HFF-Myc (cell line): Measurements from ENCODE around the gene CRELD2.

Experiments used
- DNase-seq: peaks from one replicate; pipeline ENCODE4 v3.0.0-alpha.2; 2011; ENCODE audit warnings: low read depth; ENCODE audit errors: extremely low read depth
- H3K4me3 ChIP-seq: replicated peaks from 2 replicates; pipeline ENCODE4 v1.5.1; 2011; ENCODE audit warnings: low read depth, mild to moderate bottlenecking, control low read depth, low read length
- TF ChIP-seq, protein P1 (sequence below): IDR thresholded peaks from 2 replicates; pipeline ENCODE4 v1.5.1; 2012; ENCODE audit warnings: mild to moderate bottlenecking, low read depth, low read length, control low read depth; ENCODE audit errors: missing control alignments

Gene CRELD2

DNA sequence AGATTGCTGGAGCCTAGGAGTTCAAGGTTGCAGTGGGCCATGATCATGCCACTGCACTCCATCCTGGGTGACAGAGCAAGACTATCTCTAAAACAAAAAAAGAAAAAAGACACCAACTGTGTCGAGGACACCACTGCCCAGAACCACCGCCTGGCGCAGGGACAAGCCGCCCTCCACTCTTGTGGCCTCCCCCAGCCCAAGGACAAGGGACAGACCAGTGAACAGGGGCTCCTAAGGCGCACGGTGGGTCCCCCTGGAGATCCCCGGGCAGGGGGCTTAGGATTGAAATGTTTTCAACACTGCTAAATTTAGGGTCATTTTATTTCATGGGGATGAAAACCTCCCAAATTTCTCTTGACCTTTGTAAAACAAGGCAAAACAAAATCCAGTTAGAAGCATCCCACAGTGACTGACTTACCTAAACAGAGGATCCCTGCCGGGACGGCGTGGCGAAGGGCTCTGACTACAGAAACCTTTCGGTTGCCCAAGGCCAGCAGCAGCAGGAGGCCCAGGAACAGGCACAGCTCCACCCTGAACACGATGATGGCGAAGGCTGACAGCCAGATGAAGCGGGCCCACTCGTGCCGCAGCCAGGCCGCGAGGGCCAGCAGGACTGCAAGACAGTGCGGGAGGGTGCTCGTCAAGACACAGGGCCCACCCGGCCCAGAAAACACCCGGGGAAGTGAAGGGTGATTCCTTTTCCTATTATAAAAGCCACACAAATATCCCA lies 8.8 kb upstream of the CRELD2 start:
- H3K4me3 ChIP-seq, result no peak overlapping the region
- TF ChIP-seq, protein P1, sequence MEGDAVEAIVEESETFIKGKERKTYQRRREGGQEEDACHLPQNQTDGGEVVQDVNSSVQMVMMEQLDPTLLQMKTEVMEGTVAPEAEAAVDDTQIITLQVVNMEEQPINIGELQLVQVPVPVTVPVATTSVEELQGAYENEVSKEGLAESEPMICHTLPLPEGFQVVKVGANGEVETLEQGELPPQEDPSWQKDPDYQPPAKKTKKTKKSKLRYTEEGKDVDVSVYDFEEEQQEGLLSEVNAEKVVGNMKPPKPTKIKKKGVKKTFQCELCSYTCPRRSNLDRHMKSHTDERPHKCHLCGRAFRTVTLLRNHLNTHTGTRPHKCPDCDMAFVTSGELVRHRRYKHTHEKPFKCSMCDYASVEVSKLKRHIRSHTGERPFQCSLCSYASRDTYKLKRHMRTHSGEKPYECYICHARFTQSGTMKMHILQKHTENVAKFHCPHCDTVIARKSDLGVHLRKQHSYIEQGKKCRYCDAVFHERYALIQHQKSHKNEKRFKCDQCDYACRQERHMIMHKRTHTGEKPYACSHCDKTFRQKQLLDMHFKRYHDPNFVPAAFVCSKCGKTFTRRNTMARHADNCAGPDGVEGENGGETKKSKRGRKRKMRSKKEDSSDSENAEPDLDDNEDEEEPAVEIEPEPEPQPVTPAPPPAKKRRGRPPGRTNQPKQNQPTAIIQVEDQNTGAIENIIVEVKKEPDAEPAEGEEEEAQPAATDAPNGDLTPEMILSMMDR, result no peak

GRCh38 chr22:49910229-49911155 lies 7.9 kb upstream of the CRELD2 start:
- DNase-seq, result no peak
- no peak overlapping the region for H3K4me3 ChIP-seq
- TF ChIP-seq, protein P1, result no peak

More for the DNA sequence above, 8.8 kb upstream of the CRELD2 start:
- no peak for DNase-seq

- no peak for DNase-seq
- TF ChIP-seq, protein P1, result no peak
These were observed 6.4 kb upstream of the CRELD2 start for GRCh38 chr22:49911881-49912625.

GRCh38 chr22:49913026-49913425 lies 5.4 kb upstream of the CRELD2 start:
- no peak for DNase-seq
- no peak overlapping the region for H3K4me3 ChIP-seq
- TF ChIP-seq, protein P1, result no peak

More at GRCh38 chr22:49911881-49912625, 6.4 kb upstream of the CRELD2 start:
- H3K4me3 ChIP-seq, result no peak overlapping the region

DNA sequence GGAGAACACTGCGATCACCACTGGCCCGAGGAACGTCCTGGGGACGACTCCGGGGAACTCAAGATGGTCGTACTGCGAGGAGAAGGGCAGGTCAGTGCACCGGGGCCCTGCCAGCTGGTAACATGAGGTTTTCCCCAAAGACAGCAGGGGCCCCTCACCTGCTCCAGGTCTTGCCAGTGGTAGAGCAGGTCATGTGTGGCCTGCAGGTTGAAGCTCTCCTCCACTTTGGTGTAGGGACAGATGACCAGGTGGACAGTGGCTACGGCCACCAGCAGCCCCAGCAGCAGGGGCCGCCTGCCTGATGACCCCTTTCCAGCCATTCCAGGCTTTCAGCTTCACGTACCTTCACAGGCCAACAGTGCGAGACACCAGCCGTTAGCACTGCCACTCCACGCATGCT lies 5.0 kb upstream of the CRELD2 start:
- H3K4me3 ChIP-seq, result no peak overlapping the region
- TF ChIP-seq, protein P1, result no peak
- no peak for DNase-seq

- DNase-seq, result no peak
- TF ChIP-seq, protein P1, result no peak
- no peak overlapping the region for H3K4me3 ChIP-seq
These were observed 4.2 kb upstream of the CRELD2 start for GRCh38 chr22:49914256-49914655.
